Measurements from ENCODE around the gene ATF6. TPM values are rescaled to one million over a fixed set of nuclear protein-coding genes. Genes with fewer than 3 reads are reported as not detected.

ATF6 gene
- total and polyA plus RNA-seq, 9 of the 15 experiments (the other 6 are each of a cell fraction or from before 2014, with no cell fraction given) = 11.7 to 32.4 (median 20.4) TPM

GRCh38 chr1:161749509-161750407 lies 16.4 kb upstream of the ATF6 start, which contains the start of gene DUSP12 (continued):
- no peak for TF ChIP-seq ZBTB43 (CRISPR knock-in tag; IDR thresholded peaks at IDR 0.05)
- TF ChIP-seq STAG1 (CRISPR knock-in tag; IDR thresholded peaks at IDR 0.05; ENCODE audit: borderline replicate concordance) = 0 out of 2 replicates have a peak, but pooled peaks have one; percentile 30
- TF ChIP-seq MTA3 (IDR thresholded peaks at IDR 0.05; ENCODE audit: borderline replicate concordance) = no peak
- no peak for TF ChIP-seq COPS2 (conservative IDR thresholded peaks at IDR 0.05)
- no peak for TF ChIP-seq RBM15 (IDR thresholded peaks at IDR 0.05; ENCODE audit: insufficient read depth, low read length)
- TF ChIP-seq SRSF1 (IDR thresholded peaks at IDR 0.05; ENCODE audit: low read depth, low read length) = no peak
- TF ChIP-seq KHSRP (IDR thresholded peaks at IDR 0.05) = no peak
- TF ChIP-seq ZBTB7A (IDR thresholded peaks at IDR 0.05; ENCODE audit: borderline replicate concordance, control insufficient read depth, low read depth, low read length) = peak; percentile 82; the same call in 1 of the 2 replicates
- no peak for TF ChIP-seq CBX8 (IDR thresholded peaks at IDR 0.05; ENCODE audit: borderline replicate concordance, extremely low read depth, low read depth, low read length, poor library complexity, severe bottlenecking)
- peak; percentile 72 for TF ChIP-seq EGR1 (conservative IDR thresholded peaks at IDR 0.05)
- peak in 1 of 3 experiments; percentile 89; a peak in 2 of 6 replicates for TF ChIP-seq ZBTB11 (CRISPR knock-in tag; IDR thresholded peaks at IDR 0.05)
- TF ChIP-seq ZNF586 (CRISPR knock-in tag; conservative IDR thresholded peaks at IDR 0.05) = no peak
- peak; percentile 95 for TF ChIP-seq HBP1 (CRISPR knock-in tag; IDR thresholded peaks at IDR 0.05)
- peak; percentile 49; the same call in 1 of the 2 replicates for TF ChIP-seq MBD2 (IDR thresholded peaks at IDR 0.05; ENCODE audit: borderline replicate concordance, low read depth)
- peak; percentile 40; the same call in 1 of the 2 replicates for TF ChIP-seq NCOA6 (IDR thresholded peaks at IDR 0.05)
- TF ChIP-seq PHB (CRISPR knock-in tag; IDR thresholded peaks at IDR 0.05) = no peak
- no peak for TF ChIP-seq NEUROD1 (IDR thresholded peaks at IDR 0.05; ENCODE audit: borderline replicate concordance, low read depth, low read length, partially characterized antibody)
- TF ChIP-seq TRIM28 (IDR thresholded peaks at IDR 0.05) = no peak; the same call in 1 of the 2 replicates
- TF ChIP-seq E2F6 (IDR thresholded peaks at IDR 0.05; ENCODE audit: borderline replicate concordance in 1 of 2, extremely low read depth in 1 of 2, insufficient read depth in 1 of 2, insufficient read length in 1 of 2, low read depth in 1 of 2, low read length in 1 of 2, poor library complexity in 1 of 2, severe bottlenecking in 1 of 2) = peak; percentile 87 to 89
